ENCODE data around the gene ARHGEF26.
"Not testable (repeated sequence)": the region's sequence is repeated elsewhere in the genome, so short reads cannot be mapped to it uniquely, and the experiment has no call there.

The ARHGEF26 gene

GRCh38 chr3:154086286-154086685, 34.9 kb upstream of the ARHGEF26 start:
- DNase-seq (ENCODE audit: low spot score): no peak
- TF ChIP-seq CTCF (IDR thresholded peaks at IDR 0.05; ENCODE audit: extremely low read depth, insufficient read depth, missing control alignments): no peak
- in situ Hi-C loops (cut with MboI; ENCODE audit: low pct_unique_long_range_greater_than_20kb, low sequenced_read_pairs, unreplicated experiment): no loop called here

DNA sequence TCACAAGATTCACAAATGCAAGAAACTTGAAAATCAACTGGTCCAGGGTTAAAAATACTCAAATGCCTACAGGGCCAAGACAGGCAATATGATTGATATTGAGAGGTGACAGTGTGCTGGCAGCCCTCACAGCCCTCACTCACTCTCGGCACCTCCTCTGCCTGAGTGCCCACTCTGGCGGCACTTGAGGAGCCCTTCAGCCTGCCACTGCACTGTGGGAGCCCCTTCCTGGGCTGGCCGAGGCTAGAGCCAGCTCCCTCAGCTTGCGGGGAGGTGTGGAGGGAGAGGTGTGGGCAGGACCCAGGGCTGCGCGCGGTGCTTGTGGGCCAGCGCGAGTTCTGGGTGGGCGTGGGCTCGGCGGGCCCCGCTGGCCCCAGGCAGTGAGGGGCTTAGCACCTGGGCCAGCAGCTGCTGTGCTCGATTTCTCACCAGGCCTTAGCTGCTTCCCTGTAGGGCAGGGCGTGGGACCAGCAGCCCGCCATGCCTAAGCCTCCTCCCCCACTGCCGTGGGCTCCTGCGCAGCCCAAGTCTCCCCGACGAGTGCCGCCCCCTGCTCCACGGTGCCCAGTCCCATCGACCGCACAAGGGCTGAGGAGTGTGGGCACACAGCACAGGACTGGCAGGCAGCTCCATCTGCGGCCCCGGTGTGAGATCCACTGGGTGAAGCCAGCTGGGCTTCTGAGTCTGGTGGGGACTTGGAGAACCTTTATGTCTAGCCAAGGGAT, 33.3 kb upstream of the ARHGEF26 start:
- in situ Hi-C loops (cut with MboI; ENCODE audit: low pct_unique_long_range_greater_than_20kb, low sequenced_read_pairs, unreplicated experiment); DNase-seq (ENCODE audit: low spot score): not testable (repeated sequence)

DNA sequence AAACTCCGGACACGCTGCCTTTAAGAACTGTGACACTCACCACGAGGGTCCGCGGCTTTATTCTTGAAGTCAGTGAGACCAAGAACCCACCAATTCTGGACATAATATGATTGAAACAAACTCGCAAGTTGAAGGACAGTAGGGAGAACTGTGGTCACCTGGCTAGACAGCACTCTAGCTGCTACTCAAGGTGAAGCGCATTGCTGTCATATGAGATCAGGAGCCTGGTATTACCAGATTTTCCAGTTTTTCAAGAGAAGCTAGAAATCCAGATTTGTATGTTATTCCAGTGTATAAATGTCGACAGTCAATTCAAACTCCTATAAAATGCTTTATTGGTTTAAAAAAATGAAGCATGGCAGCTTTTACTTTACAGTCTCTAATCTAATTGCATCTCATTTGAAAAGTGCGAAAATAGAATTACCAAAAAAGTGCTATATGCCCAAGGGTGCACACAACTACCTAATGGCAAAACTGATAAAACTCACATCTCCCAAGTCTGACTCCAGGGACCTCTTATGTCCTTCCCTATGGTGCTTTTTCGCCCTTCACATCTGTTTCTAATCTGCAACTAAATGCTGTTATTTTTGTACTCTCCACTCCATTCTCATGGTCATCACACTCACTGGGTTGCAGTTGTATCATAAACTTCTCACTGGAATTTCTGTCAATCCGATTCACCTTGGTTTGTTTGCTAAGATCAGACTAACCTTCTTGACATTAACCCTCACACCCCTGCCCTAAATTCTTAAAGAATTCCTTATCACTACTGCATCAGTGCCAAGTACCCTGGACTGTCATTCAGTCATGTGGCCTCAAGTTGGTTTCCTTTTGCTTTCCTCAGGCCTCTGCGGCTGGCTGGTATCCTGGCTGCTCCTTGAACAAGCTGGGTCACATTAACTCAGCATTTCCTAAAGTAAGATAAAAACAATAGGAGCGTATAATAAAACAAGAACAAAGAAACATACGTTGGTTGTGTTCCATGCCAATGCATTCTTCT, 31.5 kb upstream of the ARHGEF26 start:
- no peak for DNase-seq (ENCODE audit: low spot score)
- in situ Hi-C loops (cut with MboI; ENCODE audit: low pct_unique_long_range_greater_than_20kb, low sequenced_read_pairs, unreplicated experiment): no loop called here
- no peak for TF ChIP-seq CTCF (IDR thresholded peaks at IDR 0.05; ENCODE audit: extremely low read depth, insufficient read depth, missing control alignments)

GRCh38 chr3:154094051-154094450, 27.1 kb upstream of the ARHGEF26 start:
- TF ChIP-seq CTCF (IDR thresholded peaks at IDR 0.05; ENCODE audit: extremely low read depth, insufficient read depth, missing control alignments): no peak
- no peak for DNase-seq (ENCODE audit: low spot score)
- in situ Hi-C loops (cut with MboI; ENCODE audit: low pct_unique_long_range_greater_than_20kb, low sequenced_read_pairs, unreplicated experiment): no loop called here

DNA sequence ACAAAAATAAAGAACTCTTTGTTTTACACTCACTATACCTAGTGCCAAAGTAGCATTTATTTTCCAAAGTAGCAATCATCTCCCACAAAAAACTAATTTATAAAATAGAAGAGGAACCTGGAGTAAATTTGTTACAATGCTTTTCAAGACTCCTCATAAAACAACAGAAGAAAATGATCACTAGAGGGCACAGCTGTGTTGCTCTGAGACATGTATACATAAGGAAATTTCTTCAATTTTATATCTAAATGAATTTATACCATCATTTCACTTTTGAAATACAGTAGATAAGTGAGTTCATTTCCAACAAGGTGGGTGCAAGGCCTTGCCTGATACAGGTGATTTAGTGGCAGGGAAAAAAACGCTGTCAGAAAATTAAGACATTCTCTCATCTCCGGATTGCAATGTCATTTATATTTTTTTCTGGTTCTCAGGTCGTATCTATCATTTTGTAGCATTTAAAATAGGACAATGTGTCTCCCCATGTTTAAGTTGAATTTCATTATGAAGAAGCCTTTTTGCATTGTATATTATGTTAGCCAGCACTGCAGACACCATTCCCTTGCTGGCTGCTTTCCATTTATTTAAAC, 25.3 kb upstream of the ARHGEF26 start:
- TF ChIP-seq CTCF (IDR thresholded peaks at IDR 0.05; ENCODE audit: extremely low read depth, insufficient read depth, missing control alignments): peak; percentile 28
- in situ Hi-C loops (cut with MboI; ENCODE audit: low pct_unique_long_range_greater_than_20kb, low sequenced_read_pairs, unreplicated experiment): no loop called here
- DNase-seq (ENCODE audit: low spot score): no peak

- TF ChIP-seq CTCF (IDR thresholded peaks at IDR 0.05; ENCODE audit: extremely low read depth, insufficient read depth, missing control alignments): no peak
- no peak for DNase-seq (ENCODE audit: low spot score)
- in situ Hi-C loops (cut with MboI; ENCODE audit: low pct_unique_long_range_greater_than_20kb, low sequenced_read_pairs, unreplicated experiment): no loop called here
These were observed 22.8 kb upstream of the ARHGEF26 start for GRCh38 chr3:154098376-154098775.
